ENCODE measurements around the gene JAML.

DNA sequence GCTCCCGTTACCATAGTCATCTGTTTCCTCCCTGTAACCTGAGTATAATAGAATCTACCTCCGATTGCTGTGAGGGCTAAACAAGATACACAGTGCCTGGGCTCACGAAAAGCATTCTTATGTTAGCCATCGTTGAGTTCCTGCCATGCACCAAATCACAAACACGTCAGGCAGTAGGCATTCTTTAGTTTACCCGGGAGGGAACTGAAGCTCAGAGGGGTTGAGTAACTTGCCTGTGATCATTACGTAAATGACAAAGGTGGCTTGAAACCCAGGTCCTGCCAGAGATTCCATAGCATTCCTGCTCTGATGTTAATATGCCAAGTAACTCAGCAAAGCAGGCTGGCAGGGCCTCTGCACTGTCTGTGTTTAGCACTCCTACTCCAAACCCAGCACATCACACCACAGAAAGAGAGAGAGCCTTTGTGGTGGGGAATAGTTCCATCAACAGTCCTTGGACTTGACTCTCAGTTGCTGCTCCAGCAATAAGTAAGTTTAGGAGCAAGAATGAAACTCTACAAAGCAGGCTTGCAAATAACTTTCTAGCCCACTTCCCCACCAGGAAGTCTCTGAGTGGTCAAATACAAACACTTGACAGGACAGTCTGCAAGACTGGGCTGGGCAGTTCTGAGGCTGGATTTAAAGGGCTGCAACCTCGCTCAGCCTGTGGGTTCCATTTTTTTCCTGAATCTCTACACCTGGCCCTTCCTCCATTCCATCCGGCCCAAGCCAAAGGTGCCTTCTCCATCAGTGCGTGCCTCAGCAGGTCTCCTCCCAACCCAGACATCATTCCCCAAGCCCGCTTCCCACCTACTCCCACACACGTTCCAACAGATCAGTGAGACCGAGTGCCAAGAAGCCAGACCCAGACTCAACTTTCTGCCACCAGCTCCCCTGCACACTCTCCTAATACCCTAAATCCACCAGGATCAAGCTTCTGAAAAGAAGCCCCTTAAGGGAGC is 49.5 kb downstream of the JAML start:
- TF ChIP-seq CTCF (IDR thresholded peaks at IDR 0.05; ENCODE audit: low read length) (no peak), EZH2 (IDR thresholded peaks at IDR 0.05; ENCODE audit: borderline replicate concordance, low read length) (no peak)

Data from OCI-LY1 (cell line).